Liver (tissue), 3 donors: ENCODE data around the gene TTC24.

ENCODE experiments used
- ATF3 ChIP-seq: IDR thresholded peaks from 2 replicates; pipeline ENCODE4 v1.6.1; 2016; ENCODE audit warnings: antibody characterized with exemption
- HNF4G ChIP-seq: IDR thresholded peaks from 2 replicates; pipeline ENCODE4 v1.6.1; 2016; ENCODE audit warnings: antibody characterized with exemption
- MAX ChIP-seq: IDR thresholded peaks from 2 replicates; pipeline ENCODE4 v1.6.1; 2016; ENCODE audit warnings: antibody characterized with exemption
- RAD21 ChIP-seq, 2 donors: IDR thresholded peaks; 2 replicates each; pipeline ENCODE4 v1.6.1; 2016; ENCODE audit warnings: antibody characterized with exemption in 2 of 2, mild to moderate bottlenecking in 2 of 2
- REST ChIP-seq: IDR thresholded peaks from 2 replicates; pipeline ENCODE4 v1.6.1; 2016; ENCODE audit warnings: antibody characterized with exemption, mild to moderate bottlenecking
- SP1 ChIP-seq: IDR thresholded peaks from 2 replicates; pipeline ENCODE4 v1.6.1; 2018; ENCODE audit warnings: antibody characterized with exemption, mild to moderate bottlenecking
- TF ChIP-seq, protein P1 (sequence below): fragments of 150-350 bp; IDR thresholded peaks from 2 replicates; pipeline ENCODE4 v1.5.1; 2017; ENCODE audit warnings: improper control_type of control experiment, low read depth, low read length; ENCODE audit not compliant: missing input control
- donor health status: healthy.
- donor health status: healthy.

GRCh38 chr1:156546267-156546666 is 33.3 kb upstream of the TTC24 start:
- TF ChIP-seq, protein P1, sequence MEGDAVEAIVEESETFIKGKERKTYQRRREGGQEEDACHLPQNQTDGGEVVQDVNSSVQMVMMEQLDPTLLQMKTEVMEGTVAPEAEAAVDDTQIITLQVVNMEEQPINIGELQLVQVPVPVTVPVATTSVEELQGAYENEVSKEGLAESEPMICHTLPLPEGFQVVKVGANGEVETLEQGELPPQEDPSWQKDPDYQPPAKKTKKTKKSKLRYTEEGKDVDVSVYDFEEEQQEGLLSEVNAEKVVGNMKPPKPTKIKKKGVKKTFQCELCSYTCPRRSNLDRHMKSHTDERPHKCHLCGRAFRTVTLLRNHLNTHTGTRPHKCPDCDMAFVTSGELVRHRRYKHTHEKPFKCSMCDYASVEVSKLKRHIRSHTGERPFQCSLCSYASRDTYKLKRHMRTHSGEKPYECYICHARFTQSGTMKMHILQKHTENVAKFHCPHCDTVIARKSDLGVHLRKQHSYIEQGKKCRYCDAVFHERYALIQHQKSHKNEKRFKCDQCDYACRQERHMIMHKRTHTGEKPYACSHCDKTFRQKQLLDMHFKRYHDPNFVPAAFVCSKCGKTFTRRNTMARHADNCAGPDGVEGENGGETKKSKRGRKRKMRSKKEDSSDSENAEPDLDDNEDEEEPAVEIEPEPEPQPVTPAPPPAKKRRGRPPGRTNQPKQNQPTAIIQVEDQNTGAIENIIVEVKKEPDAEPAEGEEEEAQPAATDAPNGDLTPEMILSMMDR: no peak
- TF ChIP-seq ATF3 (no peak), MAX (no peak), REST (no peak), RAD21 (IDR thresholded peaks at IDR 0.05) (no peak), SP1 (no peak), HNF4G (no peak)
